Mesenteric fat pad (tissue), 1 donor: ENCODE data around the gene MILR1. TPM values are rescaled to one million over a fixed set of nuclear protein-coding genes. Genes with fewer than 3 reads are reported as not detected.
A peak's percentile ranks its signal among the peaks of the same experiment; 100 is the strongest.
"Not testable (repeated sequence)": the region's sequence is repeated elsewhere in the genome, so short reads cannot be mapped to it uniquely, and the experiment has no call there.

Experiments
- DNase-seq: peaks from one replicate; pipeline ENCODE4 v3.0.0-alpha.2; 2020; ENCODE audit warnings: low spot score
- long read RNA-seq: library from polyadenylated mRNA; unstranded; transcript quantifications from one replicate; pipeline ENCODE4 v2.0.0, GENCODE V29; 2020
- total RNA-seq: library from RNA; stranded (reverse); fragmentation: NEBNext Ultra II Directional; extraction: Animal tissue kit (Norgen Biotek cat#: 25700); gene quantifications from one replicate; pipeline ENCODE4 v1.2.1, GENCODE V29; 2021
- donor health status: DM: yes; HTN: yes; CAD: no.

Gene MILR1
- total RNA-seq, result 15.5 TPM
- long read RNA-seq, transcript MILR1-206 (10 exons, 1,447 nt), result major isoform, 9 of 18 reads
- long read RNA-seq, partial matches to known transcripts, result 2 of 18 reads
- long read RNA-seq, other reads (novel, unspliced or antisense), result 6 of 18 reads

DNA sequence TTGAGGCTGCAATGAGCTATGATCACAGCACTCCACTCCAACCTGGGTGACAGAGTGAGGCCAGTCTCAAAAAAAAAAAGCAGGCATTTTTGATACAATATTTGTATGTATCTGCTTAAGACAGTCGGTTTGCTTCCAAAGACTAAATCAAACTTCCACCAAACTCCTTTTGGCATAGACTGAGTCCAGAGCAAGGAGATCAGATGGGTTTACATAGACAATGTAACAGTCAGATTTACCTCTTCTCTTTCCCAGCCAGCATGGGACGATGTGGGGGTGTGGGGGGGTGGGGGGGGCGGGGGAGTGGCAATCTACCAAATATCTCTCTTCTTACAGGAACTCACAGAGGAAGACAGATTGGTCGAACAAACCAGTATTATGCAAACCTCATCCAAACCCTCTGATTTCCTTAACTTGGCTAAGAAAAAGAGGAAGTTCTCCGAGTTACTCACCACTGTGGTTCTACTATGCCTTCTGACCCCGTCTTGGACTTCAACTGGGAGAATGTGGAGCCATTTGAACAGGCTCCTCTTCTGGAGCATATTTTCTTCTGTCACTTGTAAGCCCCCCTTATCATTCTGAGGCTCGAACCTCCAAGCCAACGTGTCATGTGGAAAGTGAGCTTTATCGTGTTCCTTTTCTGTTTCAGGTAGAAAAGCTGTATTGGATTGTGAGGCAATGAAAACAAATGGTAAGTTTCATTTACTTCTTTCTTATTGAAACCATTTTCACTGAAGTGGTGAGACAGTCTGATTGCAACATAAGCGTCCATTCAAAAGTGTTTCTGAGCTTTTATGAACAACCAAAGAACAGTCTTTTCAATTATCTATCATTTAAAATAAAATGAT lies at the start of gene MILR1:
TSS of gene MILR1 (plus strand) at position 451 of the 848 bp plus-strand sequence. CDS start at position 505, 54 bp downstream.
- no peak for DNase-seq

- no peak for DNase-seq
Measured at GRCh38 chr17:64399767-64400156, 49.2 kb upstream of the MILR1 start.

DNA sequence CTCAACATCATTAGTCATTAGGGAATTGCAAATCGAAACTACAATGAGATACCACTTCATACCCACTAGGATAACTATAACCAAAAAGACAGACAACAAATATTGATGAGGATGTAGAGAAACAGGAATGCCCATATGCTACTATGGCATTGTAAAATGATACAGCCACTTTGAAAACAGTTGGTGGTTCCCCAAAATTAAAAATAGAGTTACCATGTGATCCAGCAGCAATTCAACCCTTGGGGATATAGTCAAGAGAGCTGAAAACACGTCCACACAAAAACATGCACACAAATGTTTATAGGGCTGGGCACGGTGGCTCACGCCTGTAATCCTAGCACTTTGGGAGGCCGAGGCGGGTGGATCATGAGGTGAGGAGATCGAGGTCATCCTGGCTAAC lies 48.3 kb upstream of the MILR1 start:
- no peak for DNase-seq

DNA sequence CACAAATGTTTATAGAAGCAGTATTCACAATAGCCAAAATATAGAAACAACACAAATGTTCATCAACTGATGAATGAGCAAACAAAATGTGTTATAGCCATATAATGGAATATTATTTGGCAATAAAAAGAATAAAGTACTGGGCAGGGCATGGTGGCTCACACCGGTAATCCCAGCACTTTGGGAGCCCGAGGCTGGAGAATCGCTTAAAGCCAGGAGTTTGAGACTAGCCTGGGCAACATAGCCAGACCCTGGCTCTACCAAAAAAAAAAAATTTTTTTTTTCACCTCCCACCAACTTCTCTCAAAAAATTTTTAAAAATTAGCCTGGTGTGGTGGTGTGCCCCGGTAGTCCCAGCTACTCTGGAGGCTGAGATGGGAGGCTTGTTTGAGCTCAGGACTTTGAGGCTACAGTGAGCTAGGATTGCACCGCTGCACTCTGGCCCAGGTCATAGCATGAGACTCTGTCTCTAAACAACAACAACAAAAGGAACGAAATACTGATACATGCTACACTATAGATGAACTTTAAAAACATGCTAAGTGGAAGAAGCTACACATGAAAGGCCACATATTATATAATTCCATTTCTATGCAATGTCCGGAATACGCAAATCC lies 47.6 kb upstream of the MILR1 start:
- peak; percentile 45 for DNase-seq

DNA sequence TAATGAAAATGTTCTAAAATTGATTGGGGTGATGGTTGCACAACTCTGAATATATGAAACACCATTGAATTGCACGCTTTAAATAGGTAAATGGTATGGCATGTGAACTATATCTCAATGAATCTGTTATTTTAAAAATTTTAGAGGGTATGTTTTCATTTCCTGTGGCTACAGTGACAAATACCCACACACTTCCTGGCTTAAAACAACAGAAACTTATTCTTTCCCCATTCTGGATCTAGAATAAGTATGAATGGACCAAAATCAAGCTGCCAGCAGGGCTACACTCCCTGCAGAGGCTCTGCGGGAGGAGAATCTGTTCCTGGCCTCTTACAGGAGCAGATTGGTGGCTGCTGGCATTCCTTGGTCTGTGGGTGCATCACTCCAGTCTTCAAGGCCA lies 47.0 kb upstream of the MILR1 start:
- no peak for DNase-seq

DNA sequence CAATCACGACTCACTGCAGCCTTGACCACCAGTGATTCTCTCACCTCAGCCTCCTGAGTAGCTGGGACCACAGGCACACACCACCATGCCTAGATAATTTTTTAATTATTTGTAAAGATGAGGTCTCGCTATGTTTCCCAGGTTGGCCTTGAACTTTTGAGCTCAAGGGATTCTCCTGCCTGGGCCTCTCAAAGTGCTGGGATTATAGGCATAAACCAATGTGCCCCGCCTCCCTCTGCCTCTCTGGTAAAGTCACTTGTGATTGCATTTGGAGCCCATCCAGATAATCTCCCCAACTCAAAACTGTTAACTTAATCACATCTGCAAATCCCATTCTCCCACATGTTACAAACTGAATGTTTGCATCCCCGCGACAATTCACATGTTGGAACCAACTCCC lies 46.4 kb upstream of the MILR1 start:
- DNase-seq, result no peak

GRCh38 chr17:64403881-64404460 lies 44.9 kb upstream of the MILR1 start:
- peak; percentile 67 for DNase-seq

DNA sequence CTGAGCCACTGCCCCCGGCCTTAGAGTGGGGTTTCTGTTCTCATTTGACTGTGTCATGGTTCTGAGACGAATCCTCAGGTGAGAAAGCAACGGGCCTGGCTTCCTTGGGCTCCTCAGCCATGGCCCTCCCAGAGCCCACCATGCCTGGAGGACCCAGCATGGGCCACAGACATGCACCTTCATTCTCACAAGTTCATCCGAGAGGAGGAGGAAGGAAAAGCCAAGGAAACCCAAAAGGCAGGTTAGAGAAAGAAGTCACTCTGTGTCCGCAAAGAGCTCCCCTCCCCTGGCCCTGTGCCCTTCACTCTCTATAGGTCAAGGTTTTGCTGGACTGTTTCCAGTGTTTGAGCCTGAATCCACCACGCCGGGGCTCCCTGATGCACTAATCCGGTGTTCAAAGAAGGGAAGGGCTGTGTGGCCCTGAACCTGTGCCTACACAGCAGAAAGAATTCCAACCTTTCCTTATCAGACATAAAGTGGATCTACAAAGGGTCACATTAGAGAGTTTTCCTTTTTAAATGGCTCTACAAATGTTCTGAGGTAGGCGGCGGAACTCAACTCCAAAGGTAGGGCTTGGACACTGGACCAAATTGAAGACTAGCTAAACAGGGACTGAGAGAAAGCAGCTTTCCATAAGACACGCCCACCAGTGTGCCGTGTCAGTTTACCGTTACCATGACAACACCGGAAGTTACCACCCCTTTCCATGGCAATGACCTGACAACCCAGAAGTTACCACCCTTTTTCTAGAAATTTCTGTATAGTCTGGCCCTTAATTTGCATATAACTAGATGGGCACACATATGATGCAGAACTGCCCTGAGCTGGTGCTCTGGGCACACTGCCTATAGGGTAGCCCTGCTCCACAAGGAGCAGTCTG lies 42.4 kb upstream of the MILR1 start:
- peak; percentile 71 for DNase-seq

GRCh38 chr17:64410750-64411490 lies 38.0 kb upstream of the MILR1 start:
- no peak for DNase-seq

GRCh38 chr17:64411999-64412771 lies 36.7 kb upstream of the MILR1 start:
- no peak for DNase-seq

GRCh38 chr17:64412944-64413381 lies 36.0 kb upstream of the MILR1 start:
- DNase-seq, result no peak

DNA sequence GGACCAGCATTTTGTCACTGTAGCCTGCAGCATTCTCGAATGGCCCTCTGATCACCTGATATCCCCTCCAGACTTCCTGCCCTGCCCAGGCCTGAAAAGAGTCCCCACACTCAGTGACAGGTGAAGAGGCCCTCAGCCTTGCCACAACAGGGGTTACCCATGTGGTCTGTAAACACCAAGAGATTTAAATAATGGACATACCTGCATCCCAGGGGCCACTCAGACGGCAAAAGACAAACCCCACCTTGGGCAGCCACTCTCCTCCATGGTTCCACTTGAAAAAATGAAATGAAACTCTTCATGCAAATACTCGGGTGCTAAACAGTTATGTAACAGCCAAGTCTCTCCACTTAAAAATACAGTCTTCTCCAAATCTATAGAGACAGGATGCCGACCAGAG lies 35.4 kb upstream of the MILR1 start:
- no peak for DNase-seq

- DNase-seq, result no peak
Measured at GRCh38 chr17:64418506-64419339, 30.2 kb upstream of the MILR1 start.

- DNase-seq, result peak; percentile 3
Measured at GRCh38 chr17:64420143-64420670, 28.7 kb upstream of the MILR1 start.

- DNase-seq, result not testable (repeated sequence)
Measured at GRCh38 chr17:64422121-64422520, 26.8 kb upstream of the MILR1 start.

GRCh38 chr17:64423881-64424280 lies 25.0 kb upstream of the MILR1 start:
- no peak for DNase-seq

DNA sequence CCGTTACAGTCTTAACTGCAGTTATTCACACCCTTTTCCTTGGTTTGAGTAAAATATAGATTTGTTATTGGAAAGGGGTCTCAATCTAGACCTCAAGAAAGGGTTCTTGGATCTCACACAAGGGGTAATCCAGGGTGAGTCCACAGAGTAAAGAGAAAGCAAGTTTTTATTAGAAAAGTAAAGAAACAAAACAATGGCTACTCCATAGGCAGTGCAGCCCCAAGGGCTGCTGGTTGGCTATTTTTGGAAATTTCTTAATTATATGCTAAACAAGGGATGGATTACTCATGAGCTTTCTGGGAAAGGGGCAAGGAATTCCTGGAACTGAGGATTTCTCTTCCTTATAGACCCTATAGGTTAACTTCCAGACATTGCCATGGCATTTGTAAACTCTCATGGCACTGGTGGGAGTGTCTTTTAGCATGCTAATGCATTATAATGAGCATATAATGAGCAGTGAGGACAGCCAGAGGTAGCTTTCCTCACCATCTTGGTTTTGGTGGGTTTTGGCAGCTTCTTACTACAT lies 24.5 kb upstream of the MILR1 start:
- DNase-seq, result no peak

DNA sequence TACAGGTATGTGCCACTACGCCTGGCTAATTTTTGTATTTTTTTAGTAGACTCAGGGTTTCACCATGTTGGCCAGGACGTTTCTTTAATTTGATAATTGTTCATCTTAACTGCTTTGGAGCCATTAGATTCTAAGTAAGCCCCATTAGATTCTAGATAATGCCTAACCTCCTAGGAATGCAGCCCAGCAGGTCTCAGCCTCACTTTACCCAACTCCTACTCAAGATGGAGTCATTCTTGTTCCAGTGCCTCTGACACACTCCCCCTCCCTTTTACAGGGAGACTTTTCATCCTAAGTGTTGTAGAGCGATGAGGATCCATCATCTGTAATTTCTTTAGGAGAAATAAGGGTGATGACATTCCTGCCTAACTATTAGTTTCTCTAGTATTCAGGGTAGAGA lies 23.7 kb upstream of the MILR1 start:
- DNase-seq, result no peak
